DMS153 treated with DMSO at 0.1 percent for 48 hours (cell line): Measurements from ENCODE around the gene CEPT1.

Source experiments
- DNase-seq: peaks from one replicate; lab custom pipeline; 2025; ENCODE audit not compliant: unreplicated experiment; lab: John Stamatoyannopoulos, UW

The CEPT1 gene

DNA sequence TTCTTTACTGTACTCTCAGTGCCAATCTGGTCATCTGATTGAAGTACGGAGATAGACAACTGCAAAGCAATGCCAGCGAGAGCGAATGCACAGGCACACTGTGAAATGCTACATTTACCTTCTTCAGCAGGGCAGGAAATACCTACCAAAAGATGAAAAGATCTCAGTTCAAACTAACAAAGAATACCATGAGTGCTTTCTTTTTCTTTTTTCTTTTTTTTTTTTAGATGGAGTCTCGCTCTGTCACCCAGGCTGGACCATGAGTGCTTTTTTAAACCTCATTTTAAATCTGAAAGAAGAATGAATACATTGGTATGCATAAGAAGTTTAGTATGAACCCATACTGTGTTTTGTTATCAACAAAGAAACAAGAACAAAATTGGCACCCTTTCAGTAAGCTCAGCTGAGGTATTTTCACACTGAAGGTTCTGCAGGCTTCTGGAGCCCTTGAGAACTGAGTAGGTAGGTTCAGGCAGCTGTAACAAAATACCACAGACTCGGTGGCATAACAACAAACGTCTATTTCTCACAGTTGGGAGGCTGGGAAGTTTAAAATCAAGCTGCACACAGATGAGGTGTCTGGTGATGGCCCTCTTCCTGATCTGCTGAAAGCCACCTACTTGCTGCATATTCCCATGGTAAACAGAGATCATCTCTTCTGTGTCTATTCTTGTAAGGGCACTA lies 85.8 kb downstream of the CEPT1 start:
- DNase-seq, result no peak

- no peak for DNase-seq
Observed at GRCh38 chr1:111227434-111227833, 87.4 kb downstream of the CEPT1 start, which contains the start of gene CHI3L2. Gene CHI3L2, plus strand, starts transcription at chr1:111227713. Its CDS starts 17 bp downstream, at chr1:111227730.

- DNase-seq, result no peak
Observed at GRCh38 chr1:111227851-111228747, 88.1 kb downstream of the CEPT1 start.

DNA sequence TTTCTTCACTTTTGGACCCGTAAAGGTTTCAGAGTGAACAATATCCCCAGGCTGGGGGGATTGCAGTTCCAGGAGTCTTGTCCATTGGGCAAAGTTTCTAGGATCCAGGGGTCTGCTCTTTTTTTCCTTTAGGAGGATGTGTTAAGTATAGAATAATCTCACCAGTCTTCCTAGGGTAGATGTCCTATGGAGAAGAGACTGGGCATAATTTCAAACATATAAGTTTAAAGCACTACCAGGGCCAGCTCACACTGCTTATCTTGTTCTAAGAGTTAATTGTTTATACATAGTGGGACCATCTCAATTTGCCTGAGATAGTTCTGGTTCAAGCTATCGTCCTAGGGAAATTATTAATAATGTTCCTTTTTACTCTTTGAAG lies 88.7 kb downstream of the CEPT1 start:
- DNase-seq, result no peak

GRCh38 chr1:111232134-111232533 lies 92.1 kb downstream of the CEPT1 start:
- no peak for DNase-seq

DNA sequence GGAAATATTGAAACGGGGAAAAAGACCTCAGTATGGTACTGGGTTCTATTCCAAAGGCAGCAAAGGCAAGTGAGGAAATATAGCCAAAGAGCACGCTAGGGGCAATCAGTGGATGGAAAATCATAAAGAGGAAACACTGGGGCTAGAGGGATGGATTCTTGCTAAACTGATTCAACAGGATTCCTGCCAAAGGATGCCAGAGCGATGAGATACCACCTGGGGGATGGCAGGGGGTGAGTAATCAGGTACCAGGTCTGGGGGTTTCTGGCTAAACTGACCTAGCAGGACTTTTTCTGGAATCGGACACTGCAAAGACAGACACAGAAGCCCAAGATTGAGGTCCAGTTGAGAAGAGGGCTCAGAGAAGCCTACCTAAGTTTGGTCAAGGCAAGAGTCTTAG lies 94.2 kb downstream of the CEPT1 start:
- DNase-seq, result no peak
